Mammary epithelial cell (primary cell): ENCODE measurements around the gene DYRK1A.

Experiments
- CTCF ChIP-seq, 2 donors: IDR thresholded peaks in 1 of 2; conservative IDR thresholded peaks in 1 of 2; 2 replicates each; pipeline ENCODE4 v1.5.1; 2011 to 2012; ENCODE audit warnings: inconsistent platforms in 2 of 2, low read length in 2 of 2, mild to moderate bottlenecking in 2 of 2, control low read depth in 1 of 2, low read depth in 1 of 2; ENCODE audit not compliant: insufficient read depth in 1 of 2; ENCODE audit errors: extremely low read depth in 1 of 2
- EZH2 ChIP-seq: IDR thresholded peaks from 2 replicates; pipeline ENCODE4 v1.6.1; 2012; ENCODE audit warnings: low read length, inconsistent platforms, borderline replicate concordance

- no peak for TF ChIP-seq CTCF (conservative IDR thresholded peaks at IDR 0.05 in 1 of 2, IDR thresholded peaks at IDR 0.05 in 1 of 2; ENCODE audit: extremely low read depth in 1 of 2, insufficient read depth in 1 of 2, low read depth in 1 of 2, low read length in 2 of 2)
- TF ChIP-seq EZH2 = no peak
Measured at GRCh38 chr21:37368541-37369279, 2.1 kb downstream of the DYRK1A start.
